B cell (primary cell): ENCODE data around the gene LILRB4.

Experiments used
- CTCF ChIP-seq: fragments of 200-600 bp; IDR thresholded peaks from one replicate; pipeline ENCODE4 v1.8.0; 2022; ENCODE audit warnings: antibody characterized with exemption, mild to moderate bottlenecking
- EZH2 ChIP-seq: IDR thresholded peaks from 2 replicates; pipeline ENCODE4 v1.6.1; 2012; ENCODE audit warnings: borderline replicate concordance, low read depth, mild to moderate bottlenecking, moderate library complexity, low read length; ENCODE audit not compliant: insufficient read depth, poor library complexity, severe bottlenecking

- TF ChIP-seq CTCF (no peak), EZH2 (no peak)
These were observed 29.0 kb downstream of the LILRB4 start for GRCh38 chr19:54691582-54692297.
